ENCODE results near the gene CHST9. TPM values are rescaled to one million over a fixed set of nuclear protein-coding genes. Genes with fewer than 3 reads are reported as not detected.

Gene CHST9
- total RNA-seq, 2 donors from 2014 or later, result 0.07 TPM; not detected in 1

DNA sequence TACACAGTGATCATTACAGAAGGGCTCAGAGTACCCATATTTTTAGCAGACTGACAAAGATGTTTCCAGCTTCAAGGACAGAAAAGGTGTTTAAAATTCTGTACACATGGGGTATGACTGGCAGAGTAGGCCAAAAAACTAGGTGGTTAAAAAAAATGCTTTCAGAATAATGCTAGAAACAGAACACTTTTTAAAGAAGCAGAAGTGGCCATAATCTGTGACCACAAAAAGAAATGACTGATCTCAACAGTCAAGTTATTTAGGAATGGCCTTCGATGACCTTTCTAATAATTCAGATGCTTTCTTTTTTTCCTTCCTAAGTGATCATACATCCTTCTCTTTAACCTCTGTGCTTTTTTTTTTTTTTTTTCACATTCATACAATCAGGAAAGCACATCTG, 315.5 kb downstream of the CHST9 start:
- peaks cover 0 to 9% of the 10 kb centered on the region in 2 donors for H3K4me1 ChIP-seq (ENCODE audit: control insufficient read depth in 1 of 2, low read depth in 2 of 2)
- H3K27ac ChIP-seq, result no peak overlapping the region
- TF ChIP-seq, protein P1, sequence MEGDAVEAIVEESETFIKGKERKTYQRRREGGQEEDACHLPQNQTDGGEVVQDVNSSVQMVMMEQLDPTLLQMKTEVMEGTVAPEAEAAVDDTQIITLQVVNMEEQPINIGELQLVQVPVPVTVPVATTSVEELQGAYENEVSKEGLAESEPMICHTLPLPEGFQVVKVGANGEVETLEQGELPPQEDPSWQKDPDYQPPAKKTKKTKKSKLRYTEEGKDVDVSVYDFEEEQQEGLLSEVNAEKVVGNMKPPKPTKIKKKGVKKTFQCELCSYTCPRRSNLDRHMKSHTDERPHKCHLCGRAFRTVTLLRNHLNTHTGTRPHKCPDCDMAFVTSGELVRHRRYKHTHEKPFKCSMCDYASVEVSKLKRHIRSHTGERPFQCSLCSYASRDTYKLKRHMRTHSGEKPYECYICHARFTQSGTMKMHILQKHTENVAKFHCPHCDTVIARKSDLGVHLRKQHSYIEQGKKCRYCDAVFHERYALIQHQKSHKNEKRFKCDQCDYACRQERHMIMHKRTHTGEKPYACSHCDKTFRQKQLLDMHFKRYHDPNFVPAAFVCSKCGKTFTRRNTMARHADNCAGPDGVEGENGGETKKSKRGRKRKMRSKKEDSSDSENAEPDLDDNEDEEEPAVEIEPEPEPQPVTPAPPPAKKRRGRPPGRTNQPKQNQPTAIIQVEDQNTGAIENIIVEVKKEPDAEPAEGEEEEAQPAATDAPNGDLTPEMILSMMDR (IDR thresholded peaks at IDR 0.05), result no peak
- DNase-seq (ENCODE audit: low spot score), result no peak
- no peak for ATAC-seq (ENCODE audit: insufficient number of reproducible peaks, low FRiP score, low read depth)
- H3K4me3 ChIP-seq, result no peak overlapping the region
- no peaks in the 10 kb centered on the region for H3K9me3 ChIP-seq
- H3K27me3 ChIP-seq (replicated peaks; ENCODE audit: insufficient read depth), result no peaks in the 10 kb centered on the region
- no peaks in the 10 kb centered on the region for H3K36me3 ChIP-seq

- no peak for ATAC-seq (ENCODE audit: insufficient number of reproducible peaks, low FRiP score, low read depth)
- Histone ChIP-seq H3K27me3 (replicated peaks; ENCODE audit: insufficient read depth) (no peaks in the 10 kb centered on the region), H3K9me3 (no peaks in the 10 kb centered on the region), H3K36me3 (no peaks in the 10 kb centered on the region), H3K4me3 (no peak overlapping the region), H3K4me1 (ENCODE audit: control insufficient read depth in 1 of 2, low read depth in 2 of 2) (peaks cover 0 to 9% of the 10 kb centered on the region in 2 donors), H3K27ac (no peak overlapping the region)
- no peak for DNase-seq (ENCODE audit: low spot score)
- TF ChIP-seq, protein P1 (IDR thresholded peaks at IDR 0.05), result no peak
Measured at GRCh38 chr18:26868968-26869586, 316.0 kb downstream of the CHST9 start.

GRCh38 chr18:26867471-26867870, 317.6 kb downstream of the CHST9 start:
- DNase-seq (ENCODE audit: low spot score), result no peak
- H3K27ac ChIP-seq, result no peak overlapping the region
- TF ChIP-seq, protein P1 (IDR thresholded peaks at IDR 0.05), result no peak

DNA sequence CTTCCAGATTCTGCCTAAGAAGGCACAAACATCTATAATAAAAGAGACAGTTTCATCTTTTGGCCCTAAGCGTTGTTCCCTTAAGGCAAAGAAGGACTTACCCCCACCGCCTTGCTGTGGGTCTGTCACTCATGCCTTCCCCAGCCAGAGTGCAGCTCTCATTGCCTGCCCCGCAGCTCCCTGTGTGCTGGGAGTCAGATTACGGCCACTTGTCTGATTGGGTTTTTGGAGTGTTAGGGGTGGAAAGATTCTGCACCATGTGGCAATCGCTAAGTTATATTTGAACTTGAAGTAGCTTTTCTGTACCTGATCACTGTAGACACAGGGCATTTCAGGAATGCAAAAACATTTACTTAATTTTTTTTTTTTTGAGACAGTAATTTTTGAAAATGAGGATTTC, 319.6 kb downstream of the CHST9 start, which contains the start of gene AQP4:
Gene AQP4, minus strand, starts transcription at position 151 of the 400 bp plus-strand sequence. Its CDS starts 18 bp downstream, at position 133.
- Histone ChIP-seq H3K36me3 (no peaks in the 10 kb centered on the region), H3K27me3 (replicated peaks; ENCODE audit: insufficient read depth) (no peaks in the 10 kb centered on the region), H3K27ac (no peak within 1 kb of the TSS), H3K4me3 (no peak within 1 kb of the TSS), H3K4me1 (ENCODE audit: control insufficient read depth in 1 of 2, low read depth in 2 of 2) (peaks cover 0 to 18% of the 10 kb centered on the region in 2 donors), H3K9me3 (no peaks in the 10 kb centered on the region)
- TF ChIP-seq, protein P1 (IDR thresholded peaks at IDR 0.05), result no peak
- ATAC-seq (ENCODE audit: insufficient number of reproducible peaks, low FRiP score, low read depth) (no peak), DNase-seq (ENCODE audit: low spot score) (no peak)

More at GRCh38 chr18:26867471-26867870, 317.6 kb downstream of the CHST9 start:
- no peaks in the 10 kb centered on the region for H3K36me3 ChIP-seq
- no peaks in the 10 kb centered on the region for H3K9me3 ChIP-seq
- H3K4me3 ChIP-seq, result no peak overlapping the region
- H3K27me3 ChIP-seq (replicated peaks; ENCODE audit: insufficient read depth), result no peaks in the 10 kb centered on the region
- no peak for ATAC-seq (ENCODE audit: insufficient number of reproducible peaks, low FRiP score, low read depth)
- peaks cover 0 to 18% of the 10 kb centered on the region in 2 donors for H3K4me1 ChIP-seq (ENCODE audit: control insufficient read depth in 1 of 2, low read depth in 2 of 2)

- no peaks in the 10 kb centered on the region for H3K36me3 ChIP-seq
- H3K4me1 ChIP-seq (ENCODE audit: control insufficient read depth in 1 of 2, low read depth in 2 of 2), result peaks cover 0 to 18% of the 10 kb centered on the region in 2 donors
- TF ChIP-seq, protein P1 (IDR thresholded peaks at IDR 0.05), result no peak
- DNase-seq (ENCODE audit: low spot score) (no peak), ATAC-seq (ENCODE audit: insufficient number of reproducible peaks, low FRiP score, low read depth) (no peak)
- H3K27ac ChIP-seq, result no peak overlapping the region
- no peak overlapping the region for H3K4me3 ChIP-seq
- no peaks in the 10 kb centered on the region for H3K9me3 ChIP-seq
- H3K27me3 ChIP-seq (replicated peaks; ENCODE audit: insufficient read depth), result no peaks in the 10 kb centered on the region
Measured at GRCh38 chr18:26864658-26865057, 320.4 kb downstream of the CHST9 start.
